Aorta (tissue), 5 donors: ENCODE measurements around the gene PPP4R1. TPM values are rescaled to one million over a fixed set of nuclear protein-coding genes. Genes with fewer than 3 reads are reported as not detected.
A peak's percentile ranks its signal among the peaks of the same experiment; 100 is the strongest.

Experiments used
- ATAC-seq: fragments of 200-7000 bp; cut with Tn5 transposase; one replicate; pipeline ENCODE4 v1.9.1; 2022; ENCODE audit warnings: moderate library complexity; ENCODE audit not compliant: low FRiP score
- DNase-seq, 2 donors: peaks; one replicate each; pipeline ENCODE4 v3.0.0-alpha.2; 2020
- H3K27ac ChIP-seq, 2 donors: one replicate each; pipeline ENCODE4 v1.5.1; 2013; ENCODE audit warnings: low read length in 2 of 2, mild to moderate bottlenecking in 2 of 2, moderate library complexity in 2 of 2, control low read depth in 1 of 2, inconsistent platforms in 1 of 2, low read depth in 1 of 2
- H3K27me3 ChIP-seq, 2 donors: one replicate each; pipeline ENCODE4 v1.6.1; 2013; ENCODE audit warnings: control low read depth in 1 of 2, low read length in 1 of 2, mild to moderate bottlenecking in 1 of 2, moderate library complexity in 1 of 2; ENCODE audit not compliant: insufficient read depth in 2 of 2, control insufficient read depth in 1 of 2
- H3K36me3 ChIP-seq, 2 donors: one replicate each; pipeline ENCODE4 v1.6.1; 2013; ENCODE audit warnings: control low read depth in 1 of 2, low read length in 1 of 2, mild to moderate bottlenecking in 1 of 2; ENCODE audit not compliant: insufficient read depth in 2 of 2, control insufficient read depth in 1 of 2
- H3K4me1 ChIP-seq, 2 donors: one replicate each; pipeline ENCODE4 v1.6.1; 2013; ENCODE audit warnings: low read length in 2 of 2, control low read depth in 1 of 2, mild to moderate bottlenecking in 1 of 2, moderate library complexity in 1 of 2; ENCODE audit not compliant: insufficient read depth in 2 of 2, control insufficient read depth in 1 of 2
- H3K4me3 ChIP-seq, 2 donors: one replicate each; pipeline ENCODE4 v1.5.1; 2013; ENCODE audit warnings: low read length in 2 of 2, control low read depth in 1 of 2, mild to moderate bottlenecking in 1 of 2
- H3K9me3 ChIP-seq: one replicate; pipeline ENCODE4 v1.6.1; 2013; ENCODE audit warnings: mild to moderate bottlenecking, low read length; ENCODE audit not compliant: control insufficient read depth
- WGBS, 2 donors: extraction: QIAGEN DNeasy Blood & Tissue Kit; methylation state at CpG; one replicate each; pipeline ENCODE4 v1.1.7; 2013; 5-methylcytosine and 5-hydroxymethylcytosine counted together
- intact Hi-C, 2 donors: fragments of 100-400 bp; cut with DNase I; formaldehyde crosslinking; loops; one replicate each; pipeline versions ENCODE4 v1.14.2 to v1.15.0; 2022
- polyA plus RNA-seq, 2 donors: library from polyadenylated mRNA; stranded (reverse); fragments of 200-250 nt; gene quantifications; one replicate each; pipeline ENCODE4 v1.2.3, GENCODE V29; 2013
- total RNA-seq, 2 donors: library from RNA; stranded (reverse); fragmentation: NEBNext Ultra II Directional; extraction: Animal tissue kit (Norgen Biotek cat#: 25700); gene quantifications; one replicate each; pipeline ENCODE4 v1.2.1, GENCODE V29; 2021
- donor health status: healthy with polysubstance abuse.
- donor health status: Bipolar disorder and iron deficiency.
- donor health status: DM: no; HTN: no; CAD: no.
- donor health status: DM: no; HTN: no; CAD: no.
- donor health status: DM: yes; HTN: yes; CAD: no.

PPP4R1 gene
- total and polyA plus RNA-seq, 4 donors: 36.6 to 121 (median 78.8) TPM

- WGBS, 2 donors: 92% methylated on average over 6 of the region's 6 CpGs
- no peaks in the 10 kb centered on the region for H3K27me3 ChIP-seq
- no peaks in the 10 kb centered on the region for H3K4me1 ChIP-seq
- H3K9me3 ChIP-seq: no peaks in the 10 kb centered on the region
- no peak for DNase-seq
- intact Hi-C loops: no loop called here
- H3K27ac ChIP-seq: no peak overlapping the region
- ATAC-seq: no peak
- no peaks in the 10 kb centered on the region for H3K36me3 ChIP-seq
- H3K4me3 ChIP-seq: no peak overlapping the region
Observed at GRCh38 chr18:9522952-9523351, 91.4 kb downstream of the PPP4R1 start.

DNA sequence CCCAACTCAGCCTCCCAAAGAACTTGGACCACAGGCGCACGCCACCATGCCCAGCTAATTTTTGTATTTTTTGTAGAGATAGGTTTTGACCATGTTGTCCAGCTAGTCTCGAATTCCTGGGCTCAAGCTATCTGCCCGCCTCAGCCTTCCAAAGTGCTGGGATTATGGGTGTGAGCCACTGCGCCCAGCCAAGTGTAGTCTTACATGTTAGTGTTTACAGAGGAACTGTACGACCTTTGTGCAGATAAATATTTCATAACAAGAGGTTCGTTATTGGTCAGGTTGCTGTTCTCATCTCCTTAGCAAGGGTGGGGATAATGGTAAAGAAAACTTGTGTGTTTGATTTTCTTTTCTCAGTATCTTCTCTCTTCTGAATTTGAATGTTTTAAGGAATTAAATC lies 92.6 kb downstream of the PPP4R1 start:
- no peaks in the 10 kb centered on the region for H3K36me3 ChIP-seq
- 93 to 98% methylated on average over 7 of the region's 7 CpGs for WGBS, 2 donors
- H3K9me3 ChIP-seq: no peaks in the 10 kb centered on the region
- no peaks in the 10 kb centered on the region for H3K4me1 ChIP-seq
- H3K27ac ChIP-seq: no peak overlapping the region
- H3K27me3 ChIP-seq: no peaks in the 10 kb centered on the region
- DNase-seq (no peak), ATAC-seq (no peak)
- no peak overlapping the region for H3K4me3 ChIP-seq
- intact Hi-C loops: no loop called here

DNA sequence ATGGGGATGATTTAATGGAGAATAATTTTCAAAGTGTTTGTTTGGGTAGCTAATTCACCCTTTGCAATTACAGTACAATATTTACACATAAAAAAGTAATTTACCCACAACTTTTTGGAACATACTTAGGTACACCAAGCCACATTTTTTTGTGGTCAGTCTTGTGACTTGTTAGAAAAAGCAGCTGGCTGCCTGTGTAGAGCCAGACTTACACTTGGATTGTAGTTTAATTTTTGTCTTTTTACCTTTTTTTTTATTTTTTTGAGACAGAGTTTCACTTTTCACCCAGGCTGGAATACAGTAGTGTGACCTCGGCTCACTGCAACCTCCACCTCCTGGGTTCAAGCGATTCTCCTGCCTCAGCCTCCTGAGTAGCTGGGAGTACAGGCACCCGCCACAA lies 93.7 kb downstream of the PPP4R1 start:
- Histone ChIP-seq H3K4me3 (no peak overlapping the region), H3K36me3 (no peaks in the 10 kb centered on the region), H3K4me1 (no peaks in the 10 kb centered on the region), H3K9me3 (no peaks in the 10 kb centered on the region), H3K27ac (no peak overlapping the region), H3K27me3 (no peaks in the 10 kb centered on the region)
- ATAC-seq (no peak), DNase-seq (no peak)
- WGBS, 2 donors: 85 to 89% methylated on average over 3 of the region's 3 CpGs
- intact Hi-C loops: no loop called here

GRCh38 chr18:9519399-9519798 lies 95.0 kb downstream of the PPP4R1 start:
- Histone ChIP-seq H3K27ac (no peak overlapping the region), H3K27me3 (no peaks in the 10 kb centered on the region), H3K4me1 (no peaks in the 10 kb centered on the region), H3K4me3 (no peak overlapping the region), H3K36me3 (no peaks in the 10 kb centered on the region), H3K9me3 (no peaks in the 10 kb centered on the region)
- 17 to 41% methylated on average over 1 of the region's 1 CpG for WGBS, 2 donors
- intact Hi-C loops: loop anchor here in 1 of 2 donors (5.0 to 10.0 kb wide), 2 partner anchors 155 to 447 kb away; no protein-coding TSS in a partner anchor
- DNase-seq (no peak), ATAC-seq (no peak)

DNA sequence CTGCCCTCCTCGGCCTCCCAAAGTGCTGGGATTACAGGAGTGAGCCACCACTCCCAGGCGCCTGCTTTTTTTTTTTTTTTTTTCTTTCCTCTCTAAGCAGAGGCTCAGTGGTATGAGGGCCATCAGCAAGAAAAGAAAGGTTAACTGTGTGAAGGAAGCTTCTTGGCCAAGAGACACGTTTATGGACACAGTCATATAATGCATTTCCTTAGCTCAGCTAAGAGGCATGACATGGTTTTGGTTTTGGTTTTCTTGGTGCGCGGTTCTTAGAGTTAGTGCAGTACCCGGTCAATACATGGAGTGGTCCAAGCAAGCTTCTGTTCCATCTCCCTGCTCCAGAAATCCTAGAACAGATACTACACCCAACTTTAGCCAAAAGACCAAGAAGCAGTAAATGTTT lies 96.5 kb downstream of the PPP4R1 start:
- WGBS, 2 donors: 69 to 83% methylated on average over 6 of the region's 6 CpGs
- no peaks in the 10 kb centered on the region for H3K4me1 ChIP-seq
- no peak overlapping the region for H3K27ac ChIP-seq
- no peak overlapping the region for H3K4me3 ChIP-seq
- no peaks in the 10 kb centered on the region for H3K36me3 ChIP-seq
- intact Hi-C loops: loop anchor here in 1 of 2 donors (5.0 to 10.0 kb wide), 2 partner anchors 153 to 446 kb away; no protein-coding TSS in a partner anchor
- H3K9me3 ChIP-seq: no peaks in the 10 kb centered on the region
- H3K27me3 ChIP-seq: no peaks in the 10 kb centered on the region
- ATAC-seq (no peak), DNase-seq (no peak)

DNA sequence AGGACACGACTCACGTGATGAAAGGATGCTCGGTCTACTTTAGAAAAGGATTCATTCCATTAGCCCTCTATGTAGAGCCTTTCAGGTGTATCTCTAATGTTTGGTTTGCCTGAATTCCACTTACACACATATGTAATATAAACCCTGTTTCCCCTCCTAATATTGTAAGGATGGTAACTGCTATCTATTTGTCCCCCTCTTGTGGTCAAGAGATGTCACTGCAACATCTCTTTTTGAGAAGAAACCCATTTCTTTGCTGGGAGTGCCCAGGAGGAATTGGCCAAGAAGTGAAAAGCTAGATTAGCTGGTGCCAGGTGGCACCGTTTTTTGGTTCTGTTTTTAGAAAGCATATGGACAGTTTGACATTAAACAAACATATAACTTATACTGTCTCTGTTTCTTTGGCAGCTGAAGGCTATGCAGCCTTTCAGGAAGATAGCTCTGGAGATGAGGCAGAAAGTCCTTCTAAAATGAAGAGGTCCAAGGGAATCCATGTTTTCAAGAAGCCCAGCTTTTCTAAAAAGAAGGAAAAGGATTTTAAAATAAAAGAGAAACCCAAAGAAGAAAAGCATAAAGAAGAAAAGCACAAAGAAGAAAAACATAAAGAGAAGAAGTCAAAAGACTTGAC lies 97.8 kb downstream of the PPP4R1 start:
- ATAC-seq: peak; percentile 78

GRCh38 chr18:9513971-9514512 lies 100.3 kb downstream of the PPP4R1 start:
- Histone ChIP-seq H3K4me1 (peaks cover 0 to 2% of the 10 kb centered on the region in 2 donors), H3K27ac (no peak overlapping the region), H3K9me3 (no peaks in the 10 kb centered on the region), H3K27me3 (no peaks in the 10 kb centered on the region), H3K36me3 (no peaks in the 10 kb centered on the region), H3K4me3 (no peak overlapping the region)
- intact Hi-C loops: loop anchor here in 1 of 2 donors (10.0 kb wide), 1 partner anchor 149 kb away; no protein-coding TSS in a partner anchor
- DNase-seq (no peak), ATAC-seq (no peak)
- 67 to 71% methylated on average over 6 of the region's 6 CpGs for WGBS, 2 donors

More for the DNA sequence above, 97.8 kb downstream of the PPP4R1 start:
- Histone ChIP-seq H3K27ac (no peak overlapping the region), H3K36me3 (no peaks in the 10 kb centered on the region), H3K4me3 (no peak overlapping the region), H3K4me1 (no peaks in the 10 kb centered on the region), H3K27me3 (no peaks in the 10 kb centered on the region), H3K9me3 (no peaks in the 10 kb centered on the region)
- no peak for DNase-seq
- WGBS, 2 donors: 65 to 66% methylated on average over 4 of the region's 4 CpGs
- intact Hi-C loops: loop anchor here in 1 of 2 donors (5.0 to 10.0 kb wide), 2 partner anchors 152 to 444 kb away; no protein-coding TSS in a partner anchor

GRCh38 chr18:9508446-9509025 lies 105.8 kb downstream of the PPP4R1 start:
- Histone ChIP-seq H3K36me3 (no peaks in the 10 kb centered on the region), H3K4me3 (no peak overlapping the region), H3K4me1 (peaks cover 0 to 5% of the 10 kb centered on the region in 2 donors), H3K9me3 (no peaks in the 10 kb centered on the region), H3K27ac (no peak overlapping the region), H3K27me3 (no peaks in the 10 kb centered on the region)
- ATAC-seq: no peak
- WGBS, 2 donors: 76 to 84% methylated on average over 2 of the region's 2 CpGs
- intact Hi-C loops: no loop called here
- no peak for DNase-seq
